Measurements from ENCODE around the gene PACS2.

PACS2 gene

DNA sequence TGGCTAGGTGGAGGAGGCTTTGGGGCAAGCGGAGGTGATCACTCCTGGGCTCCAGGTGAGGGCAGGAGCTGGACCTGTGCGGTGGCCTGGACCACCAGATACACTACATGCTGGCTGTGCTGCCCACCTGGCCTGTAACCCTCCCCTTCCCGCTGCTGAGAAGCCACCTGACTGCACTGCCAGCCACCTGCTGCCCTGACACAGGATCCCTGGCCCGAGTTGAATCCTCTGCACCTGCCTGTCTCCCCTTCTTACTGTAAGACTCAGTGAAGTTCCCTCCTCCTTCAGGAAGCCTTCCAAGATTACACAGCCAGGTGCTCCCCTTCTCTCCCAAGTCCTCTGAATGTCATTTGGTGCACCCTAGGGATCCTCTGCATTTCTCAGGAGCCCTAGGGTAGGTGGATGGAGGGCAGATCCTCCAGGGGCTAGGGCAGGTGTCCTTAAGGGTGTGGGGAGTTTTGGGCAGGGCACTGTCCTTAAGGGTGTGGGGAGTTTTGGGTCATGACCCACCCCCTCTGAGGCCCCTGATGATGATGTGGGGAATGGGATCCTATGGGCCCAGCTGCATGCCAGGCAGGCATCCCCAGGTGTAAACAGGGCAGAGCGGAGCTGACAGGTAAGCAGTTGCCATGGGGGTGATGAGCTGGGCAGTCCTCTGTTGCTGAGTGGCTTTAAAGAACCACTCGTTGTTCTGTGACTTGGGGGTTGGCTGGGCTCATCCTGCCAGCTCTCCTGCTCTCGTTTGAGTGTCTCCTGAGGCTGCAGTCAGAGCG lies 98.4 kb downstream of the PACS2 start:
- no peak for DNase-seq

DNA sequence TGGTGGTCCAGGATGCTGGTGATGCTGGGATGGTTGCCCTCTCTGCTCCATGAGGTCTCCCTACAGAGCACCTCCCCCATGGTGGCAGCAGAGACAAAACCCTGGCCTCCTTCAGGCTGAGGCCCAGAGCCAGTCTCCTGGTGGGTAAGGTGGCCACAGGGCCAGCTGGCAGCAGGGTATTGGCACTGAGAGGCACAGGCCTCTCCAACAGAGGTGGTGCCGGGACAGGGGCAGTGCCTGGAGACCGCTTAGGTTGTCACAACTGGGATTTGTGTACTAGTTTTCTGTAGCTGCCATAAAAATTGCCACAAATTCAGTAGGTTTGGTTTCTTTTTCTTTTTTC lies 99.0 kb downstream of the PACS2 start:
- no peak for DNase-seq

DNA sequence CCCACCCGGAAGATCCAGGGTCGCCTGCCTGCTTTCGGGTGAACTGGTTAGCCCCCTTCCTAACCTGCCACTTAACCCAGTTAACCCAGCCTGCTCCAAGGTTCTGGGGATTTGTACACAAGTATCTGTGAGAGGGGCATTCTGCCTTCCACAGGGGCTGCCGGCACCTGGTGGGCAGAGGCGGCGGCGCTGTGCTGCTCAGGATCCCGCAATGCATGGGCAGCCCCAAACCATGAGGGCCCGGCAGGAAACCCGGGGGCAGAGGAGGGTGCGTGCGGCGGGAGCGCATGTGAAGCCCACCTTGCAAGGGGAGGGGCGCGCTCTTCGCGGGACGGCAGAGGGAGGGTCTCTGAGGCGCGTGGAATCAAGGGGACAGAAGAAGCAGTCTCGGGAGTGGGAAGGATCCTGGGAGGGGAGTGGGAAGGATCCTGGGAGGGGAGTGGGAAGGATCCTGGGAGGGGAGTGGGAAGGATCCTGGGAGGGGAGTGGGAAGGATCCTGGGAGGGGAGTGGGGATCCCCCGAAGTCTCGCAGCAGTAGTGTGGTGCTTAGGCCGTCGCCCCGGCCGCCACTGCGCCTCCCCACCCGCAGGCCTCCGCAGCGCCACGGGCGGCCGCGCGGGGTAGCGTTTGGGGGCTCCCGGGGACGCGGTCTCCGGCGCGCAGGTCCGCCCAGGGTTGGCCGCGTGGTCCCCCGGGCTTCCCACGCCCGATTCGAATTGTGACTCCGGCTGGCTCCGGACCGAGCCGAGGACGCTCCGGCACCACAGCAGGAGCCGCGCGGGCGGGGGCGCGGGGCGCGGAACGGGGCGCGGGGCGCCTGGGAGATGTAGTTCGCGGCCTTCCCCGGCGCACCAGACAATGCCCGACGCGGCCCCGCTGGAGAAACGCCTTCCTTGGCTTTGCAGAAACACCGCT lies 100.2 kb downstream of the PACS2 start:
- peak; percentile 69 for DNase-seq

DNA sequence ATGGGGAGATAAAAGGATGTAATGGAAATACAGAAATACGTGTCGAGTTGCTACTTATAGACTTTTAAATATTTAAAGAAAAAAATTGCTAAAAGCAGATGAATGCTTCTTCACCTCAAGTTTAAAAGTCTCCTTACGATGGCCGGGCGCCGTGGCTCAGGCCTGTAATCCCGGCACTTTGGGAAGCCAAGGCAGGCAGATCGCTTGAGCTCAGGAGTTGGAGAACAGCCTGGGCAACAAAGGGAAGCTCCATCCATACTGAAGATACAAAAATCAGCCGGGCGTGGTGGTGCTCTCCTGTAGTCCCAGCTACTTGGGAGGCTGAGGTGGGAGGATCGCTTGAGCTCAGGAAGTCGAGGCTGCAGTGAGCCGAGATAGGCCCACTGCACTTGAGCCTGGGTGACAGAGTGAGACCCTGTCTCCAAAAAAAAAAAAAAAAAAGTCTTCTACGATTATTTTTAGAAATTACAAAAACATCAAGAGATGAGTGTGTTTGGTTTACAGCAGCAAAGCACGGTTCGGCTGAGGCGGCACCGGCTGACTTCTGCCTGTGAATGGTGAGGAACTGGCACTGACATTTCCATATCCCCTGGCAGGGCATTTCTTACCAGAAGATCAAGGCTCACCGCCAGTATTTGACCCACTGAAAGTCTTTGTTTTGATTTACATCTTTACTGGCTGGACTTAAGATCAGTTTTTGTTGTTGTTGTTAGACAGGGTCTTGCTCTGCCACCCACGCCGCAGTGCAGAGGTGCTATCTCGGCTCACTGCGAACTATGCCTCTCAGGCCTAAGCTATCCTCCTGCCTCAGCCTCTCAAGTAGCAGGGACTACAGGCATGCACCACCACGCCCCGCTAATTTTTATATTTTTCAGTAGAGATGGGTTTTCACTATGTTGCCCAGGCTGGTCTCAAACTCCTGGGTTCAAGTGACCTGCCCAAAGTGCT lies 101.2 kb downstream of the PACS2 start:
- DNase-seq: no peak

DNA sequence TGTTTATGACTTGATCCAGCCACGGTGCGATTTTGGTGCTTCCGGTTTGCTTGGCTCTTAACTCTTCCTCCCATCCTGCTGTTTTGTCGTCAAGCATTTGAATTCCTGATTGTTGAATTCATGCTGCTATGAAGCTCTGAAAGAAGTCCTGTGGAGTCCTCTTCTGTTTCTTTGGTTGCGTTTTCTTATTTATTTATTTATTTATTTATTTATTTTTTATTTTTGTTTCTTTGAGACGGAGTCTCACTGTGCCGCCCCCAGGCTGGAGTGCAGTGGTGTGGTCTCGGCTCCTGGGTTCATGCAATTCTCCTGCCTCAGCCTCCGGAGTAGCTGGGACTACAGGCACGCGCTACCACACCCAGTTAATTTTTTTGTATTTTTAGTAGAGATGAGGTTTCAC lies 102.1 kb downstream of the PACS2 start:
- no peak for DNase-seq

DNA sequence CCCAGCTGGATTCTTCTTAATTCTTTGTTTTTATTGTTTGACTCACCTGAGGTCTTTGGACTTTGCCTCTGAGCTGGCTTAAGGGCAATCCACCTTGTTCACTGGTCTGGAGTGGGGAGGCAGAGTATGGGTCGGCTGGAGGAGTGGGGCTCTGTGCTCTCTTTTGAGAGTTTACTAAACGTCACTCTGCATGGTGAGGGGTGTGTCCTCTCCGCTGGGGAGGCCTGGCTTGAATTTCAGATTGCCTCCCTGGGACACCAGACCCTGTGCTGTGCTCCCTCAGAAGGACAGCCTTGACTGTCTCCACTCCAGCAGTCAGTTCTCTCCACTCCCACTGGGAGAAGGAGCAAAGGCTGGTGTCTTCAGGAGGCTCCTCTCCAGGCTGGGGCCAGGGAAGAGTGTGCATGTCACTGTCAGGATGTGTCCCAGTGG lies 103.2 kb downstream of the PACS2 start:
- no peak for DNase-seq

DNA sequence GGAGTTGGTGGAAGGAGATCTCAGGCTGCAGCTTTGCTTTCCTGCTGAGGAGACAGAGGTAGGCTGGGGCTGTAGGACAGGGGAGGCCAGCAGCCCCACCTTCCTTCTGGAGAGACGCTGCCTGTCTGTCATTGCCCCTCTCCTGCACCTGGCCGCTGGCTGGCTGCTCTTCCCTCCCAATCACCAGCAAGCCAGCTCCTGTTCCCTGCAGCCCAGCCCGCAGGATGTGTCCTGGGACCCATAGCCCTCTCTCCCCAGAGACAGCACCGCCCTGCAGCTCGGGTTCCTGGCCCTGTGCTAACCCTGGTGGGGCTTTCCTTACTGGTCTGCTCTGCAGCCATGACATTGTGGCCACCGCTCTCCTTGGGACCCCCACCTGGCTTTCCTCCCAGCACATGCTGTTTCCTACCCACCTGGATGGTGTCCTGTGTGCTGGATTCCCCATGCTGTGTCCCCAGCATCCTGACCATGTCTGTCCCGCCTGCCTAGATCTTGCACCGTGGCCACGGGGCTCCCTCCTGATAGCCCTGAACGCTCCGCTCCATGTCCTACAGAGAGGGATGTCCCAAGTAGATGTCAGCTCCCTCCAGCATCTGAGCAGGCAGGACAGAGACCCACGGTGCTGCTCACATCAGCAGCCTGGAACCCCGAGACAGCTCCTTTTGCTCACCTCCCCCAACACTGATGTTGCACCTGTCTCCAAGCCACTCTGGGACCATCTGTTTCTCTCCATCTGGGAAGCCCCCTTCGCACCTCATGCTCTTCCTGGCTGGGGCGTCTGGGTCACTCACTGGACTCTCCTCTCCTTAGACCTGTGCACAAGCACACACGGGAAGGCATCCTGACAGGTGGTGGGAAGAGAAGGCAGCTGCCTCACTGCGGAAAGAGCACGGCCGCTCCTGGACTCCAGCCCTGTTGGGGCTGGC lies 104.0 kb downstream of the PACS2 start:
- no peak for DNase-seq

DNA sequence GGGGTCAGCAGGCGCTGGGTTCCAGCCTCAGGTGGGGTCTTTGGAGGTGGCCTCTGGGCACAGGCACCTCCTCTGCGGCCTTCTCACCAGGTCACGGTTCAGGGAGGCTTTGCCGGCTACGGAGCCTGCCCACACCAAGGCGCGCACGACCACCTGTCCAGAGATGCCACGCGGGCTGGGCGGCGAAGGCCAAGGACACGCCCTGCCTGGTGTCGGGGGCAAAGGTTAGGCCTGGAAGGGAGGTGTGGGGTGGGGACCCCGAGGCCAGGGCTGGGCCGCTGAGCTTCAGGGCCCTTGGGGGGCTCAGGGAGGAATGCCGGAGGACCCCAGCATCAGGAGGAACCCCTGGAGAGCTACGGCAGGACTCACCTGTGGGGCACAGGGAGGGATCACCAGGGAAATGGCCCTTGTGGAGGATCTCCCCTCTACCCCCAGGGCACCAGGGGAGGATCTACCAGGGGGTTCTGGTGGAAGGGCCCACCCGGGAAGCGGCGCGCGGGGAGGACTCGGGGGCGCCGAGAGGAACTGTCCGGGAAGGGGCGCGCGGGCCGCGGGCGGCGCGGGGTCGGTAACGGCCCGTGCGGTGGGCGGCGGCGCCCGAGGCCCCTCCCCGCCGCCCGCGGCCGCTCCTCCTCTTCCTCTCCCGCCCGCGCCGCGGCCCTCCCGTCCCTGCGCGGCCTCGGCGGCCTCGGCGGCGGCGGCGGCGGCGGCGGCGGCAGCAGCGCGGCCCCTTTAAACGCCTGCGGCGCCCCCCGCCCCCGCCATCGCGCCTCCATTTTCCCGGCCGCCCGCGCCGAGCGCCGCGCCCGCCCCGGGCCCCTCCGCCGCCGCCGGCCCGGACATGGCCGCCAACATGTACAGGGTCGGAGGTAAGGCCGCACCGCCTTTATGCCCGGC lies 104.9 kb downstream of the PACS2 start, which contains the start of gene MTA1:
TSS of gene MTA1 (plus strand) at position 633 of the 897 bp plus-strand sequence. CDS start at position 842, 209 bp downstream.
- DNase-seq: peak; percentile 45

DNA sequence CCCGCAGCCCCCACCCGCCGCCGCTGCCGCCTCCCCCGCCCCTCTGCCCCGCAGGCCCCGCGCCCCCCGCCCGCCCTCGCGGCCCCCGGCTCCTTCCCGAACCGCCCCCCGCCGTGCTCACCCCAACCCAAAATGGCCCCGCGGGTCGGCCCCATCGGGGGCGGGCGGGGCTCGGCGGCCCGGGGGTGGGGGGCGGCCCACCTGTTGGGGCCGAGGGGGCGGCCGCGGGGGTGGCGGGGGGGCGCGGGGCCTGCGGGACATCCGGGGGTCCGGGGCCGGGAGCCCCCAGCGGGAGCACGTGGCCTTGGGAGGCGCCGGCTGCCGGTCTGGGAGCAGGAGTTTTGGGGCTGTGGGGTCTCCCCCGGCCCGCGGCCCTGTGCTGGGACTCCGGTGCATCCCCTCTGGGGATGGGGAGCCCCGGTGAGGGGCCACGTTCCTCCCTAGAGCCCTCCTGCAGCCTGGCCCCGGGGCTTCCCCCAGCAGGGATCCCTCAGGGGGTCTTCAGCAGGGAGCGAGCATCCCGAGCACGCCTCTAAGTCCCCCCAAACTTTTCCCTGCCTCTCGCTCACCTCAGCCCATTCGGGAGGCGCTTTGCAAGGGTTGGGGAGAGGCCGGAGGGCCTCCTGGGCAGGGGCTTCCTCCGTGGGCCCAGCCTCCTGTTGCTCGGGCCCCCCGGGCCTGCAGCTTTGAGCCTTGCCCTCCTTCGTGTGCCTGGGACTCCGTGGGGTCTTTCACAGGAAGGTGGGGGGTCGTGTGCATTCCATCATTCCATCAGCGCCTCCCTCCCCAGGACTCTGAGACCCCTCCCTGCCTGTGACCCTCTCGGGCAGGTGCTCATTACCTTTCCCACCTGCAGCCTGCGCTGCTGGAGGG lies 105.8 kb downstream of the PACS2 start:
- no peak for DNase-seq

DNA sequence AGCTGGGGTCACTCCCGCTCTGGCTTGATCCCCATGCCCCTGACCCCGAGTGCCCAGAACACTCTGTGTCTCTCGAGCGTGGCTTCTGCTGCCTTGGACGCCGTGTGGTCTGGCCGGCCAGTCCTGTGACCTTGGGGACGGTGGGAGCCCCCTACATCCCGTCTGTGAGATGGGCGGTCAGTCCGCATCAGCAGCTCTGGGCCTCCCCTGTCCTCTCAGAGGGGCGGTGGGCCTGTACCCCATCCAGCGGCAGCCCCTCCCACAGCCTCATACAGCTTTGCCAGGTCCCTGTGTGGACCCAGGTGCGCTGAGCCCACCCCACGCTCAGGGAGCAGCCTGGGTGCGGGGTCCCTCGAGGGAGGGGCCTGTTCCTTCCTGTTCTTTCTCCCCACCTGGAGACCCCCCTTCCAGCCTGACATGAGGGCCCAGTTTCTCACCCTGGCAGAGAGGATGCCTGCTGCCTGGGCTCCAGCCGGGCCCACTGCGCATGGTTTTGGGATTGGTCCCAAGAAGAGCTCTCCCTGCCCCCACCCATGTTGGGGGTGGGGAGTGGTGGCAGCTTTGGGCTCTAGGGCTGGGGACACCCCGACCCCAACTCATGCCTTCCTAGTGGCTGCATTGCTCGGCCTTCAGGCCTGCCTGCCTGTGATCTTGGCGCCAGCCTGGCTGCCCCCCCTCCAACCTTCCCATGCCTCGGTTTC lies 106.6 kb downstream of the PACS2 start:
- DNase-seq: no peak

DNA sequence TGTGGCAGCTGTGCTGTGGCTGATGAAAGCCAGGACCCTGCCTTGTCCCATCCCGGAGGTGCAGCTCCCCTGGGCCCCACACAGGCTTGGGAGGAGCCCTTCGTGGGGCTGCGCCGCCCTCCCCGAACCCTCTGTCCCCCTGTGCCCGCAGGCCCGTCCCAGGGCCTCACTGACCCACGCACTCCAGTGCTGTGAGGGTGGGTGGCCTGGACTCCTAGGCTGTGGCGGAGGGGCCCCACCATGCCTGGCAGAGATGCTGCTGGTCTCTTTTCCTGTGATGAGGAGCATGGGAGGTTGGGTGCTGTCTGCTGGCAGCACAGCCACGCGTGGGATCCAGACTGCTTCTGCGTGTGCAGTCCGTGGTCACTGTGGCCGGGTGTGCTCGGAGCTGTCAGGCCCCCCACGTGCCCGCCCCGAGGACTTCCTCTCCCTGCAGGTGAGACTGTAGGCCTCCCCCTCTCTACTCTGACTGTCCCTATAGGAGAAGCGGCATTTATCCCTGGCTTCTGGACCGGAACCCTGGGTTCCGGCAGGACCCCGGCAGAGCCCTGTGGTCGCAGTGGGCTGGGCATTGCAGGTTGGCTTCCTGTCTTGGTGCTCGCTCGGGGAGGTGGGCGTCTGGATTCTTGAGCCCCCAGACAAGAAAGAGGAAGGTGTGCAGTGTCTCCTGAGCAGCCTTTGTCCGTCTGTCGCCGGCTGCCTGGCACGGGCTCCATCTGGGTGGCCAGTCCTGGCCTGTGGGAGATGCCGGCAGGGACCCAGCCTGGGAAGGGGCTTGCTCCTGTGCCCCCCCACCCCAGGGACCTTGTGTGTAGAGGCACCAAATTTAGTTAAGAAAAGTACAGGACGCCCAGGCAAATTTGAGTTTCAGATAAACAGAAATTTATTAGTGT lies 107.4 kb downstream of the PACS2 start:
- DNase-seq: no peak

DNA sequence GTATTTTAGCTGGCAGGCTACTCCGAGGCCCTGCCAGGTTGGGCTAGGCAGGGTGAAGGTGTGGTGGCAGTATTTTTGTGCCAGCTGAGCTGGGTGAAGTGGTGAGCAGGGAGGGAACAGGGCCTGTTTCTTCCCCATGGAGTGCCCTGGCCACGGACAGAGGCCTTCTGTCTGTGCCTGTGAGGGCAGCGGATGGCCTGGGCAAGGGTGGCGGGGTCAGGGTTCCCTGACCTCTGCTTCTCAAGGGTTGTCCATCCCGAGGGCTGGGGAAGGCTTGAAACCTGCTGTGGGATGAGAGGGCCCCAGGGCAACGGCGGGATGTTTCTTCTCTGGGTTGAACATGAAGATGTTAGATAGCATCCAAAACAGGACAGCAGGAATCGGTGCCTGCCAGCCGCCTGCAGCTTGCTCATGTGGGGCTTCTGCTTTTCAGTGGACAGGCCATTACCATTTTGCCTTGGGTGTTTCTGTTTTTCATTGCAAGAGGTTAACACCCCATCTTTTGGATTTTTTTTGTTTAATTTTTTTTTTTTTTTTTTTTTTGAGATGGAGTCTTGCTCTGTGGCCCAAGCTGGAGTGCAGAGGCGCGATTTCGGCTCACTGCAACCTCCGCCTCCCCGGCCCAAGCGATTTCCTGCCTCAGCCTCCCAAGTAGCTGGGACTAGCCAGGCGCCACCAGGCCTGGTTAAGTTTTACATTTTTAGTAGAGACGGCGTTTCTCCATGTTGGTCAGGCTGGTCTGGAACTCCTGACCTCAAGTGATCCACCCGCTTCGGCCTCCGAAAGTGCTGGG lies 108.3 kb downstream of the PACS2 start:
- DNase-seq: no peak

DNA sequence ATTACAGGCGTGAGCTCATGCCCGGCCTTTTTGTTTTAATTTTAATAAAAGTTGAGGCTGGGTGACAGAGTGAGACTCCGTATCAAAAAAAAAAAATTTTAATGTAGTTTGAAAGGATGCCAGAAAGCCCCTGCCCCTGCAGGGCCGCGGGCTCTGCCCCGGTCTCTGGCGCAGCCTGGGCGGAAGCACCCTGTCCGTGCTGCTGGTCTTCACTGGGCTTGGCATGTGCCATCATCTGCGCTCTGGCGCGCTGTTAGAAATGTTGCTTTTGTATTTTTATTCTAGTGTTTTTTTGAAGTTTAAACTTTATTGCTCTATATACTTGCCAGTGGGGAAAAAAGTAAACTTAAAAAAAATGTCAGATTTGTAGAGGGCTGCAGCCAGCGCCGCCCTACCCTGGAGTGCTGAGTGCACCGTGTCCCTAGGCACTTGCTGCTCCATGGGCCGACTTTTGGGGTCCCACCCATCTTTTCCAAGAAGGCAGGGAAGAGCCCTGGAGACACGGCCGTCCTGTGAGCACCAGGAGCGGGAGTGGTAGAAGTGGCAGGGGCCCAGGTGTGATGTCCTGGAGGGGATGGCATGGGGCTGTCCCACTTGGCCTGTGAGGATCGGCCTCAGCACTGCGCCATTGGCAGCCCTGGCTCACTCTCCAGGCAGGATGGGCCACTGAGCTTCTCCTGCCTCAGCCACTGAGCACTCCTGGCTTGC lies 109.1 kb downstream of the PACS2 start:
- DNase-seq: no peak

DNA sequence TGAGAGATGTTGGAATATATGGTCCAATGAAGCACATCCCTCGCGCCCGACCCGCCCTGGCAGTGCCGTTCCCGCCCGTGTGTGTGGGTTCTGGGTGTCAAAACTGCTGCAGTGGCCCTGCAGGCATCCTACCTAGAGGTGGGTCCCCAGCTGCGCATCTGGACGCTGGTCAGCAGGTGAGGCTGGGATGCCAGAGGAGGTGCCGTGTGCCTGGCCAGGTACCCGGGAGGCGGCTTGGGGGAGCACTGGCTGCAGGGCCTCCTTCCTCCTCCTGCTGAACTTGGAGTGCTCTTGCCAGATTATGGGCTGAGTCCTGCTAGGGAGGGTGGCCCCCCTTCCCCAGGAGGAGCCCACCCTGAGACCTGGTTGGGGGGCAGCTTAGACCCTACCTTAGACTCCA lies 110.3 kb downstream of the PACS2 start:
- DNase-seq: no peak

DNA sequence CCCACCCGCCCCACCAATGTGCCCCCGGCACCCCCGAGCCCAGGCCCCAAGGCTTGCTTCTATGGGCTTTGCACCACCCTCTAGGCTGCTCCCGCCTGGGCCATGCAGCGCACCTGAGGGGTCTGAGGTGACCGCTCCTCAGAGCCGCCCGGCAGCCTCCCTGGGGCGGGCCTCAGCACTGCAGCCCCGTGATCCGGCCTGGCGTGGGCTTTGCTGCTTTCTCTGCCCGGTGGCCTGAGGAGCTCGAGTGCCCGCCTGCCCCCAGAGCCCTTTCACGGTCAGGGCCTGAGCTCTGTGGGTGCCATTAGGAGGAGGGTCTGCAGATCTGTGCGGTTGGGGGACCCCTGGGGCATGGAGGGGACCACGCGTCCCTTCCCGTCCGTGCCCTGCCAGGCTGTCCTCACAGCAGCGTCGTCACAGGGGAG lies 111.3 kb downstream of the PACS2 start:
- no peak for DNase-seq

DNA sequence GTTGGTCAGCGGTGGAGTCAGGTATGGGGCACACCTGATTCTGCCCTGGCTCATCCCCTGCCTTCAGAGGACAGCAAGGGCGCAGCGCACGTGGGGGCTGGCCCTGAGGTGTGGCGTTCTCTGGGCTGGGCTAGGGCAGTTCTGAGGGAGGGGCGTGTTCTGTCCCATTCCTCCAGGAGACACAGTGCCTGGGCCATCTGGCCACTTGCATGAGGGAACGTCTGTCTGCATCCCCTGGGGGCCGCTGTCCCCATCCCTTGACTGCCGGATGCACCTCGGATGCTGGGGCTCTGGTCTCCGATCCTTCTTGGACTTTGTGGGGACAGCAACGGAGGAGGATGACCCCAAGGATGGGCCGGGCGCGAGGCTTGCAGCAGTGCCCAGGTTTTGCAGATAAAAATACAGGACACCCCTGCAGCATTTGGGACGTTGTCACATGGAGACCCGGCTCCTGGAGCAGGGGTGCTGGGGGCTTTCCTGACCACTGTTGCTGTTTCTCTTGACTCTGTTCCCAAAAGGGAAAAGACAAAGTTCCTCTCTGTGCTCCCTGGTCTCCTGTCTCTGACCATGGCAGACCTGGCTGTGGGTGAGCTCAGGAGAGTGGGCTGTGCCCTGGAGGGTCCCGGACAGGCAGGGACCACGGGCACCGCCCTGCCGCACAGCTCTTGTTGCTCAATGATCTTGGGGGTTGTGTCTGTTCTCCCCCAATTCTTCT lies 112.0 kb downstream of the PACS2 start:
- DNase-seq: no peak
